NOMO-1 treated with dmso at 0.1 percent for 144 hours (cell line): ENCODE data around the gene GALC.

ENCODE experiments used
- DNase-seq: peaks from one replicate; lab custom pipeline; 2025; ENCODE audit not compliant: unreplicated experiment; lab: John Stamatoyannopoulos, UW

Gene GALC

DNA sequence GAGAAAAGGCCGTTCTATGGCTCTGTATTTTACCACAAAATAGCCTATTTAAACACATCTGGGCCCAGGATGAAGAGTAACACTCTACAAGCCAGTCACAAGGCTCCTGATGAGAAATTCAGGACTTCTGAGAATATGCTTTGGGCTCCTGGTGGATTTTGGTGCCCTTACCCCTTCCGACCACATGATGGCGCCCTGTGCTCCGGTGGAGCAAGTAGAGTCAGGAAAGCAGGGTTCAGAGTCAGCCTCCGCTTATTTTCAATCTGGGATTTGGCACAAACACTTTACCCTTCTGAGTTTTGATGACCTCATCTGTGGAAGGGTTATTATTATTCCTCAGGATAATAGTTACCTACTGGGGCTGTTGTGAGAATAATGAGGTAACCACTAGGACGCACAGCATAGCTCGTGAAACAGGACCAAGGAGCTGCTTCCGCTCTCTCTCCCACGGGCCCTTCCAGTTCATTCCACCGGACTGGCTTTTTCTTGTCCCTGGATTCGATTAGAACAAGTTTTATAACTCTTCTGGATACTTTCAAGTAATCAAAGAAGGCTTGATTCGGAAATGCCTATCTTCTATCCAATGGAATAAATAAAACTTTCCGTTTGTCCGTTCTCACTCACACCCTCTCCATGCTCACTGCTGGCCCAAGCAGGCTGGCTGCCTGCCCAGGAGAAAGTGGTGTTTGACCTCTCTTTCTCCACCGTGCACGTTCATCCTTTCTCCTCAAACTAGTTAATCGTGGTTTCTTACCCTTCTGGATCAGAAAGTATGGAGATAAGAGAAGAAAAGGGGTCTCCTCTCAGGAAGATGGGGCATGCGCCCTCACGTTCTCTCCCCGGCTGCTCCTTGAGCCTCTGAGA is 104.6 kb downstream of the GALC start:
- DNase-seq, result no peak

- no peak for DNase-seq
Measured at GRCh38 chr14:87883750-87884149, 109.2 kb downstream of the GALC start.
